Natural killer cell (primary cell): ENCODE data around the gene TFAP2A. TPM values are rescaled to one million over a fixed set of nuclear protein-coding genes. Genes with fewer than 3 reads are reported as not detected.

Experiments
- ATAC-seq, 3 donors: fragments of 150-1000 bp in 2 of 3; fragments of 200-7000 bp in 1 of 3; cut with Tn5 transposase; 1 replicate in 1 of 3; 2 replicates in 2 of 3; pipeline ENCODE4 v1.10.0; 2021; ENCODE audit warnings: mild to moderate bottlenecking in 2 of 3, moderate library complexity in 2 of 3
- DNase-seq, 2 donors: peaks; one replicate each; pipeline versions ENCODE4 v3.0.0 to v3.0.0-alpha.2; 2013 to 2021; ENCODE audit warnings: mixed read lengths in 1 of 2
- H3K27ac ChIP-seq: one replicate; pipeline ENCODE4 v1.5.1; 2013; ENCODE audit warnings: mild to moderate bottlenecking, low read length
- H3K27me3 ChIP-seq: one replicate; pipeline ENCODE4 v1.6.1; 2013; ENCODE audit warnings: low read length; ENCODE audit not compliant: control insufficient read depth, insufficient read depth
- H3K36me3 ChIP-seq: one replicate; pipeline ENCODE4 v1.6.1; 2013; ENCODE audit warnings: low read length; ENCODE audit not compliant: control insufficient read depth, insufficient read depth
- H3K4me1 ChIP-seq: one replicate; pipeline ENCODE4 v1.6.1; 2013; ENCODE audit warnings: low read length; ENCODE audit not compliant: control insufficient read depth, insufficient read depth
- H3K4me3 ChIP-seq: one replicate; pipeline ENCODE4 v1.5.1; 2013; ENCODE audit warnings: low read length
- H3K9me3 ChIP-seq: one replicate; pipeline ENCODE4 v1.6.1; 2013; ENCODE audit warnings: low read length; ENCODE audit not compliant: control insufficient read depth, insufficient read depth
- H3K27ac Mint-ChIP-seq, 2 donors: one replicate each; pipeline ENCODE4 v1.8.0; 2022; ENCODE audit warnings: mild to moderate bottlenecking in 2 of 2, mixed read lengths in 2 of 2, moderate library complexity in 1 of 2
- H3K27me3 Mint-ChIP-seq, 2 donors: one replicate each; pipeline ENCODE4 v1.8.0; 2022; ENCODE audit warnings: low read depth in 2 of 2, mixed read lengths in 2 of 2
- H3K36me3 Mint-ChIP-seq: one replicate; pipeline ENCODE4 v1.8.0; 2022; ENCODE audit warnings: mixed read lengths
- H3K4me1 Mint-ChIP-seq, 2 donors: one replicate each; pipeline ENCODE4 v1.8.0; 2022; ENCODE audit warnings: mixed read lengths in 2 of 2
- H3K4me3 Mint-ChIP-seq: one replicate; pipeline ENCODE4 v1.8.0; 2022; ENCODE audit warnings: mild to moderate bottlenecking, moderate library complexity, mixed read lengths
- H3K9me3 Mint-ChIP-seq, 2 donors: one replicate each; pipeline ENCODE4 v1.8.0; 2022; ENCODE audit warnings: mixed read lengths in 2 of 2
- CTCF ChIP-seq: fragments of 200-600 bp; IDR thresholded peaks from one replicate; pipeline ENCODE4 v1.8.0; 2022; ENCODE audit warnings: antibody characterized with exemption
- WGBS: methylation state at CpG from one replicate; pipeline ENCODE4 v1.1.7; 2013; ENCODE audit warnings: missing lambda C conversion rate; ENCODE audit not compliant: insufficient coverage; 5-methylcytosine and 5-hydroxymethylcytosine counted together
- intact Hi-C: fragments of 100-400 bp; cut with micrococcal nuclease; formaldehyde crosslinking; loops from one replicate; pipeline ENCODE4 v1.14.2; 2022
- total RNA-seq, 4 donors: library from RNA; stranded (reverse); fragments of 120-200 nt in 1 of 4; gene quantifications; one replicate each; pipeline versions ENCODE4 v1.2.3 to v1.2.4, GENCODE V29; 2013 to 2022

The TFAP2A gene
- total RNA-seq, 3 donors from 2014 or later (not counting 1 experiment from before 2014, with no cell fraction given): not detected

- no peak for DNase-seq
- no peak for ATAC-seq
- Mint-ChIP-seq H3K36me3 (peaks cover 34% of the 10 kb centered on the region), H3K4me3 (no peak overlapping the region), H3K9me3 (peaks cover 4 to 5% of the 10 kb centered on the region in 2 donors), H3K4me1 (no peaks in the 10 kb centered on the region), H3K27me3 (peaks cover 80 to 91% of the 10 kb centered on the region in 2 donors), H3K27ac (no peak overlapping the region)
- Histone ChIP-seq H3K4me1 (no peaks in the 10 kb centered on the region), H3K9me3 (peaks cover 7% of the 10 kb centered on the region), H3K36me3 (no peaks in the 10 kb centered on the region), H3K4me3 (no peak overlapping the region), H3K27me3 (peaks cover 89% of the 10 kb centered on the region), H3K27ac (no peak overlapping the region)
- intact Hi-C loops: no loop called here
- TF ChIP-seq CTCF: no peak
- WGBS: 9% methylated on average over 9 of the region's 10 CpGs
These were observed 23.1 kb downstream of the TFAP2A start for GRCh38 chr6:10391799-10392198.

- Mint-ChIP-seq H3K36me3 (peaks cover 34% of the 10 kb centered on the region), H3K27ac (no peak overlapping the region), H3K4me1 (no peaks in the 10 kb centered on the region), H3K27me3 (peaks cover 82 to 91% of the 10 kb centered on the region in 2 donors), H3K9me3 (peaks cover 4 to 6% of the 10 kb centered on the region in 2 donors), H3K4me3 (no peak overlapping the region)
- intact Hi-C loops: no loop called here
- Histone ChIP-seq H3K4me1 (no peaks in the 10 kb centered on the region), H3K36me3 (no peaks in the 10 kb centered on the region), H3K4me3 (no peak overlapping the region), H3K27ac (no peak overlapping the region), H3K9me3 (peaks cover 7% of the 10 kb centered on the region), H3K27me3 (peaks cover 91% of the 10 kb centered on the region)
- no peak for TF ChIP-seq CTCF
- WGBS: 16% methylated on average over 8 of the region's 10 CpGs
- ATAC-seq: no peak
- DNase-seq: no peak
These were observed 23.6 kb downstream of the TFAP2A start for GRCh38 chr6:10391299-10391630.

GRCh38 chr6:10390495-10391298 is 24.2 kb downstream of the TFAP2A start:
- H3K4me1 ChIP-seq: no peaks in the 10 kb centered on the region
- peaks cover 7% of the 10 kb centered on the region for H3K9me3 ChIP-seq
- no peak overlapping the region for H3K27ac ChIP-seq
- Mint-ChIP-seq H3K4me1 (no peaks in the 10 kb centered on the region), H3K9me3 (peaks cover 4 to 6% of the 10 kb centered on the region in 2 donors), H3K27ac (no peak overlapping the region), H3K4me3 (no peak overlapping the region), H3K27me3 (peaks cover 81 to 91% of the 10 kb centered on the region in 2 donors), H3K36me3 (peaks cover 30% of the 10 kb centered on the region)
- H3K36me3 ChIP-seq: no peaks in the 10 kb centered on the region
- 11% methylated on average over 41 of the region's 41 CpGs for WGBS
- intact Hi-C loops: no loop called here
- DNase-seq (no peak), ATAC-seq (no peak)
- H3K4me3 ChIP-seq: no peak overlapping the region
- no peak for TF ChIP-seq CTCF
- H3K27me3 ChIP-seq: peaks cover 91% of the 10 kb centered on the region
